Gastrocnemius medialis (tissue), 4 donors: ENCODE data around the gene SLC25A48. TPM values are rescaled to one million over a fixed set of nuclear protein-coding genes. Genes with fewer than 3 reads are reported as not detected.
"Not testable (repeated sequence)": the region's sequence is repeated elsewhere in the genome, so short reads cannot be mapped to it uniquely, and the experiment has no call there.

Experiments used
- ATAC-seq, 2 donors: fragments of 150-250 bp; one replicate each; pipeline ENCODE4 v1.9.1; 2016
- DNase-seq, 2 donors: peaks; one replicate each; pipeline ENCODE4 v3.0.0-alpha.2; 2019
- H3K27ac ChIP-seq, 4 donors: fragments of 200-600 bp; sonication (generic); 1 replicate in 1 of 4; 2 replicates in 3 of 4; pipeline ENCODE4 v1.5.1; 2016 to 2018; ENCODE audit warnings: mild to moderate bottlenecking in 2 of 4, moderate library complexity in 1 of 4
- H3K27me3 ChIP-seq, 3 donors: fragments of 200-600 bp; sonication (generic) in 2 of 3; 1 replicate in 1 of 3; 2 replicates in 2 of 3; pipeline versions ENCODE4 v1.5.1 to v1.6.0; 2016 to 2019; ENCODE audit warnings: mild to moderate bottlenecking in 1 of 3, moderate library complexity in 1 of 3
- H3K36me3 ChIP-seq, 2 donors: fragments of 200-600 bp; sonication (generic) in 1 of 2; one replicate each; pipeline ENCODE4 v1.5.1; 2017 to 2018
- H3K4me1 ChIP-seq, 2 donors: fragments of 200-600 bp; sonication (generic) in 1 of 2; one replicate each; pipeline ENCODE4 v1.5.1; 2016 to 2017; ENCODE audit warnings: mild to moderate bottlenecking in 2 of 2
- H3K4me3 ChIP-seq, 4 donors: fragments of 200-600 bp; sonication (generic) in 3 of 4; 1 replicate in 1 of 4; 2 replicates in 3 of 4; pipeline ENCODE4 v1.5.1; 2016 to 2019; ENCODE audit warnings: mild to moderate bottlenecking in 2 of 4
- H3K9me3 ChIP-seq, 3 donors: fragments of 200-600 bp; sonication (generic) in 2 of 3; 1 replicate in 1 of 3; 2 replicates in 2 of 3; pipeline ENCODE4 v1.5.1; 2016 to 2019
- CTCF ChIP-seq, 5 experiments: fragments of 450-650 bp in 3 of 5; fragments of 200-600 bp in 2 of 5; sonication (generic) in 2 of 5; IDR thresholded peaks in 4 of 5; conservative IDR thresholded peaks in 1 of 5; 1 replicate in 4 of 5; 2 replicates in 1 of 5; pipeline ENCODE4 v1.5.1; 2016 to 2019; ENCODE audit warnings: antibody characterized with exemption in 5 of 5, mild to moderate bottlenecking in 3 of 5, moderate library complexity in 3 of 5
- POLR2A ChIP-seq, 2 donors: fragments of 450-650 bp; IDR thresholded peaks; one replicate each; pipeline ENCODE4 v1.6.1; 2017; ENCODE audit warnings: antibody characterized with exemption in 2 of 2, mild to moderate bottlenecking in 2 of 2, moderate library complexity in 2 of 2
- in situ Hi-C, 4 donors: fragments of 200-750 bp; cut with MboI; loops; one replicate each; pipeline versions ENCODE4 v1.15.0 to v1.8.0; 2017; ENCODE audit warnings: low sequenced_read_pairs in 4 of 4
- intact Hi-C: fragments of 100-400 bp; cut with DNase I; formaldehyde crosslinking; loops from one replicate; pipeline ENCODE4 v1.15.1; 2023; ENCODE audit warnings: low total_unique reads
- total RNA-seq, 4 donors: library from RNA; depleted of rRNA; stranded (reverse); fragments of >200 nt; gene quantifications; one replicate each; pipeline versions ENCODE4 v1.1.0 to v1.2.3, GENCODE V29; 2016

The SLC25A48 gene
- total RNA-seq, 4 donors from 2014 or later, result 0.56 to 5.2 (median 2.4) TPM

- intact Hi-C loops, result loop anchor here (10.0 kb wide), 1 partner anchor 368 kb away; no protein-coding TSS in a partner anchor
- no peak for TF ChIP-seq CTCF (IDR thresholded peaks at IDR 0.05 in 4 of 5, conservative IDR thresholded peaks at IDR 0.05 in 1 of 5)
- TF ChIP-seq POLR2A (IDR thresholded peaks at IDR 0.05), result no peak
- in situ Hi-C loops, result loop anchor here (5.0 to 25.0 kb wide), 4 partner anchors 271 to 371 kb away; partner anchors contain the start of gene TIFAB (in 3 of the 4)
- no peaks in the 10 kb centered on the region for H3K36me3 ChIP-seq
- H3K4me1 ChIP-seq, result peaks cover 0 to 5% of the 10 kb centered on the region in 2 donors
- no peak overlapping the region for H3K27ac ChIP-seq
- no peak overlapping the region for H3K4me3 ChIP-seq
- no peaks in the 10 kb centered on the region for H3K9me3 ChIP-seq
- ATAC-seq (no peak), DNase-seq (no peak)
- H3K27me3 ChIP-seq, result peaks cover 0 to 18% (median 4%) of the 10 kb centered on the region in 3 donors
Observed at GRCh38 chr5:135832941-135833920, 1.2 kb upstream of the SLC25A48 start.

GRCh38 chr5:135833961-135834638 lies 363 bp upstream of the SLC25A48 start:
- peak; percentile 14 to 32 for ATAC-seq
- Histone ChIP-seq H3K4me3 (peak overlapping the region; percentile 57 to 77 (median 58)), H3K27me3 (peaks cover 0 to 18% (median 4%) of the 10 kb centered on the region in 3 donors), H3K9me3 (no peaks in the 10 kb centered on the region), H3K27ac (no peak overlapping the region), H3K4me1 (peaks cover 0 to 5% of the 10 kb centered on the region in 2 donors), H3K36me3 (no peaks in the 10 kb centered on the region)
- in situ Hi-C loops (loop anchor here (5.0 to 25.0 kb wide), 4 partner anchors 272 to 372 kb away; partner anchors contain the start of gene TIFAB (in 3 of the 4)), intact Hi-C loops (loop anchor here (10.0 kb wide), 1 partner anchor 369 kb away; no protein-coding TSS in a partner anchor)
- no peak for TF ChIP-seq POLR2A (IDR thresholded peaks at IDR 0.05)
- TF ChIP-seq CTCF (IDR thresholded peaks at IDR 0.05 in 4 of 5, conservative IDR thresholded peaks at IDR 0.05 in 1 of 5), result peak; percentile 29 to 78 (median 69)
- DNase-seq, result no peak

GRCh38 chr5:135835766-135836165 lies 1.3 kb downstream of the SLC25A48 start:
- H3K4me1 ChIP-seq, result peaks cover 0 to 5% of the 10 kb centered on the region in 2 donors
- intact Hi-C loops (loop anchor here (10.0 kb wide), 1 partner anchor 371 kb away; no protein-coding TSS in a partner anchor), in situ Hi-C loops (loop anchor here in 3 of 4 donors (25.0 kb wide), 2 partner anchors 273 to 373 kb away; partner anchors contain the start of gene TIFAB (in 3 of the 3))
- no peaks in the 10 kb centered on the region for H3K36me3 ChIP-seq
- no peak for ATAC-seq
- TF ChIP-seq POLR2A (IDR thresholded peaks at IDR 0.05) (no peak), CTCF (IDR thresholded peaks at IDR 0.05 in 4 of 5, conservative IDR thresholded peaks at IDR 0.05 in 1 of 5) (no peak)
- H3K27ac ChIP-seq, result no peak overlapping the region
- no peak overlapping the region for H3K4me3 ChIP-seq
- H3K9me3 ChIP-seq, result no peaks in the 10 kb centered on the region
- peaks cover 0 to 18% (median 1%) of the 10 kb centered on the region in 3 donors for H3K27me3 ChIP-seq
- DNase-seq, result no peak

GRCh38 chr5:135838395-135838794 lies 3.9 kb downstream of the SLC25A48 start:
- not testable (repeated sequence) for H3K4me1 ChIP-seq, ATAC-seq, H3K4me3 ChIP-seq, H3K9me3 ChIP-seq, H3K27ac ChIP-seq, DNase-seq, H3K36me3 ChIP-seq
- peaks cover 0 to 18% (median 0%) of the 10 kb centered on the region in 3 donors for H3K27me3 ChIP-seq
- intact Hi-C loops (loop anchor here (10.0 kb wide), 1 partner anchor 374 kb away; no protein-coding TSS in a partner anchor), in situ Hi-C loops (loop anchor here in 3 of 4 donors (25.0 kb wide), 2 partner anchors 276 to 376 kb away; partner anchors contain the start of gene TIFAB (in 3 of the 3))
